Loucy (cell line): Measurements from ENCODE around the gene SPINT1.

Experiments used
- H2AFZ ChIP-seq: fragments of 200-600 bp; sonication (generic); 2 replicates; pipeline ENCODE4 v1.6.0; 2016; ENCODE audit warnings: antibody characterized with exemption, mild to moderate bottlenecking, low read length, moderate library complexity
- H3F3A ChIP-seq: fragments of 200-600 bp; 2 replicates; pipeline ENCODE4 v1.6.0; 2016; ENCODE audit warnings: antibody characterized with exemption, low read depth, mild to moderate bottlenecking
- H3K27me3 ChIP-seq: fragments of 200-600 bp; sonication (generic); 2 replicates; pipeline ENCODE4 v1.6.1; 2014; ENCODE audit warnings: low read length, mild to moderate bottlenecking; ENCODE audit not compliant: insufficient read depth, poor library complexity, severe bottlenecking
- H3K36me3 ChIP-seq: fragments of 200-600 bp; sonication (generic); 2 replicates; pipeline ENCODE4 v1.6.1; 2016; ENCODE audit warnings: low read length; ENCODE audit not compliant: insufficient read depth
- H3K4me1 ChIP-seq: fragments of 200-600 bp; sonication (generic); 2 replicates; pipeline ENCODE4 v1.5.1; 2014; ENCODE audit warnings: low read length, mild to moderate bottlenecking; ENCODE audit not compliant: insufficient read depth, poor library complexity, severe bottlenecking
- H3K4me2 ChIP-seq: fragments of 200-600 bp; sonication (generic); 2 replicates; pipeline ENCODE4 v1.6.0; 2014; ENCODE audit warnings: antibody characterized with exemption, low read length, low read depth, mild to moderate bottlenecking; ENCODE audit not compliant: poor library complexity, severe bottlenecking
- H3K4me3 ChIP-seq: fragments of 200-600 bp; sonication (generic); 2 replicates; pipeline ENCODE4 v1.5.1; 2014; ENCODE audit warnings: low read length, mild to moderate bottlenecking, mixed read lengths; ENCODE audit not compliant: poor library complexity, severe bottlenecking
- H3K79me2 ChIP-seq: fragments of 200-600 bp; sonication (generic); 2 replicates; pipeline ENCODE4 v1.6.1; 2014; ENCODE audit warnings: low read length; ENCODE audit not compliant: insufficient read depth
- H3K9ac ChIP-seq: fragments of 200-600 bp; sonication (generic); 2 replicates; pipeline ENCODE4 v1.6.0; 2014; ENCODE audit warnings: mild to moderate bottlenecking, low read depth, low read length, moderate library complexity; ENCODE audit not compliant: poor library complexity, severe bottlenecking
- H3K9me2 ChIP-seq: fragments of 200-600 bp; sonication (generic); replicated peaks from 2 replicates; pipeline ENCODE4 v1.6.1; 2016; ENCODE audit warnings: low read depth, low read length, mixed read lengths
- H3K9me3 ChIP-seq: fragments of 200-600 bp; sonication (generic); 2 replicates; pipeline ENCODE4 v1.6.1; 2014; ENCODE audit warnings: mild to moderate bottlenecking, antibody characterized with exemption, low read length, low read depth; ENCODE audit not compliant: insufficient read depth
- H4K20me1 ChIP-seq: fragments of 200-600 bp; sonication (generic); 2 replicates; pipeline ENCODE4 v1.6.0; 2014; ENCODE audit warnings: antibody characterized with exemption, low read length, mild to moderate bottlenecking; ENCODE audit not compliant: insufficient read depth, poor library complexity, severe bottlenecking
- CTCF ChIP-seq: fragments of 200-600 bp; sonication (generic); conservative IDR thresholded peaks from 2 replicates; pipeline ENCODE4 v1.5.1; 2014; ENCODE audit warnings: mild to moderate bottlenecking, antibody characterized with exemption, low read length
- EZH2phosphoT487 ChIP-seq: fragments of 200-600 bp; IDR thresholded peaks from 2 replicates; pipeline ENCODE4 v1.6.1; 2018; ENCODE audit warnings: antibody characterized with exemption, mild to moderate bottlenecking, moderate library complexity, borderline replicate concordance

SPINT1 gene

GRCh38 chr15:40808861-40809450 is 34.9 kb upstream of the SPINT1 start:
- no peak overlapping the region for H3K4me3 ChIP-seq

GRCh38 chr15:40812721-40813425 is 31.0 kb upstream of the SPINT1 start:
- H3K9me2 ChIP-seq = no peaks in the 10 kb centered on the region
- H3K4me1 ChIP-seq = peaks cover 10% of the 10 kb centered on the region
- H3K9ac ChIP-seq = no peak overlapping the region
- H3K36me3 ChIP-seq = no peaks in the 10 kb centered on the region
- H3K79me2 ChIP-seq = peaks cover 6% of the 10 kb centered on the region; the same call in 1 of the 2 replicates
- H3K4me2 ChIP-seq = no peak overlapping the region
- no peak for TF ChIP-seq EZH2phosphoT487
- no peak for TF ChIP-seq CTCF
- H3K9me3 ChIP-seq = no peaks in the 10 kb centered on the region
- no peaks in the 10 kb centered on the region for H4K20me1 ChIP-seq
- no peaks in the 10 kb centered on the region for H3K27me3 ChIP-seq
- no peak overlapping the region for H3K4me3 ChIP-seq
- H2AFZ ChIP-seq = no peak overlapping the region
- H3F3A ChIP-seq = no peaks in the 10 kb centered on the region

More at GRCh38 chr15:40808861-40809450, 34.9 kb upstream of the SPINT1 start:
- H3K4me1 ChIP-seq = peaks cover 10% of the 10 kb centered on the region
- no peaks in the 10 kb centered on the region for H3K9me2 ChIP-seq
- H4K20me1 ChIP-seq = no peaks in the 10 kb centered on the region
- H2AFZ ChIP-seq = no peak overlapping the region
- H3K79me2 ChIP-seq = peaks cover 22% of the 10 kb centered on the region; the same call in 1 of the 2 replicates
- H3F3A ChIP-seq = no peaks in the 10 kb centered on the region
- peak overlapping the region; percentile 94 for H3K9ac ChIP-seq
- H3K4me2 ChIP-seq = peak overlapping the region; percentile 73
- no peaks in the 10 kb centered on the region for H3K27me3 ChIP-seq
- H3K36me3 ChIP-seq = no peaks in the 10 kb centered on the region
- no peak for TF ChIP-seq EZH2phosphoT487
- no peak for TF ChIP-seq CTCF
- H3K9me3 ChIP-seq = no peaks in the 10 kb centered on the region

GRCh38 chr15:40815042-40815698 is 28.7 kb upstream of the SPINT1 start:
- TF ChIP-seq CTCF (no peak), EZH2phosphoT487 (no peak)
- H3F3A ChIP-seq = no peaks in the 10 kb centered on the region
- H3K79me2 ChIP-seq = no peaks in the 10 kb centered on the region
- no peak overlapping the region for H3K4me2 ChIP-seq
- no peaks in the 10 kb centered on the region for H3K36me3 ChIP-seq
- no peak overlapping the region for H3K9ac ChIP-seq
- H3K4me3 ChIP-seq = no peak overlapping the region
- H3K9me3 ChIP-seq = no peaks in the 10 kb centered on the region
- H3K27me3 ChIP-seq = no peaks in the 10 kb centered on the region
- no peaks in the 10 kb centered on the region for H3K4me1 ChIP-seq
- no peak overlapping the region for H2AFZ ChIP-seq
- no peaks in the 10 kb centered on the region for H3K9me2 ChIP-seq
- no peaks in the 10 kb centered on the region for H4K20me1 ChIP-seq
